GM12873 (cell line): Measurements from ENCODE around the gene RIPK1.

ENCODE experiments used
- TF ChIP-seq, protein P1 (sequence below): IDR thresholded peaks from 2 replicates; pipeline ENCODE4 v1.5.1; 2012; ENCODE audit warnings: low read depth, mild to moderate bottlenecking, moderate library complexity, low read length, control low read depth; ENCODE audit not compliant: insufficient read depth; ENCODE audit errors: missing control alignments

RIPK1 gene

DNA sequence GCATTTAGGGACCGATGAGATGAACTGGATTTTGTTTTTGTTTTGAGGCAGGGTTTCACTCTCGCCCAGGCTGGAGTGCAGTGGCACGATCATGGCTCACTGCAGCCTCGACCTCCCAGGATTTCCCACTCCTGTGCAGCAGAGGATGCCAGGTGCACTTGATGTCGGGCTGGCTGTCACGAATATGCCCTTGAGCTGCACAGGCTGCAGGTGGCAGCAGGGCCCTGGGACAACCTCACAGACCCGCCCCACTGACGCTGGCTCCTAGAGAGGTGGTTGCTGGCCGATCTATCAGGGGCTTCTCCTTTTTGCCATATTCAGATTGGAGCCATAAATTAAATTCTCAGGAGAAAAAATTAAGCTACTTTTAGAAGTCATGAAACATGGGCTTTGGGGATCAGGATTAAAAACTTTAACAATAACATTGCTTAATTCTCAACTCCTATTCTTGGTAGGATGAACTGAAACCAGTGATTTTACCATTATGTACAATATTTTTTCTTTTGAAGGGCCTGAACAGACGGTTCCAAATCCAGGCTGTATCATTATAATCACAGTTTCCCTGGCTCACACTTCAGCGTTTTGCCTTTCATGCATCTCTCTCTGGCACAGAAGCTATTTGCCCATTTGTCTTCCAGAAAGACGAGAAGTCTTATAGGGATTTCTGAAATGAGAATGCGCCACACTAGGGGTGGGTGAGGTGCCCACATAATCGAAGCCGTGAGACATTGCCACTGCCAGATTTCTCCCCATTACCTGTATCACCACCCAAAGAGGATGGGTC lies 36.2 kb upstream of the RIPK1 start:
- TF ChIP-seq, protein P1, sequence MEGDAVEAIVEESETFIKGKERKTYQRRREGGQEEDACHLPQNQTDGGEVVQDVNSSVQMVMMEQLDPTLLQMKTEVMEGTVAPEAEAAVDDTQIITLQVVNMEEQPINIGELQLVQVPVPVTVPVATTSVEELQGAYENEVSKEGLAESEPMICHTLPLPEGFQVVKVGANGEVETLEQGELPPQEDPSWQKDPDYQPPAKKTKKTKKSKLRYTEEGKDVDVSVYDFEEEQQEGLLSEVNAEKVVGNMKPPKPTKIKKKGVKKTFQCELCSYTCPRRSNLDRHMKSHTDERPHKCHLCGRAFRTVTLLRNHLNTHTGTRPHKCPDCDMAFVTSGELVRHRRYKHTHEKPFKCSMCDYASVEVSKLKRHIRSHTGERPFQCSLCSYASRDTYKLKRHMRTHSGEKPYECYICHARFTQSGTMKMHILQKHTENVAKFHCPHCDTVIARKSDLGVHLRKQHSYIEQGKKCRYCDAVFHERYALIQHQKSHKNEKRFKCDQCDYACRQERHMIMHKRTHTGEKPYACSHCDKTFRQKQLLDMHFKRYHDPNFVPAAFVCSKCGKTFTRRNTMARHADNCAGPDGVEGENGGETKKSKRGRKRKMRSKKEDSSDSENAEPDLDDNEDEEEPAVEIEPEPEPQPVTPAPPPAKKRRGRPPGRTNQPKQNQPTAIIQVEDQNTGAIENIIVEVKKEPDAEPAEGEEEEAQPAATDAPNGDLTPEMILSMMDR: peak; percentile 34

DNA sequence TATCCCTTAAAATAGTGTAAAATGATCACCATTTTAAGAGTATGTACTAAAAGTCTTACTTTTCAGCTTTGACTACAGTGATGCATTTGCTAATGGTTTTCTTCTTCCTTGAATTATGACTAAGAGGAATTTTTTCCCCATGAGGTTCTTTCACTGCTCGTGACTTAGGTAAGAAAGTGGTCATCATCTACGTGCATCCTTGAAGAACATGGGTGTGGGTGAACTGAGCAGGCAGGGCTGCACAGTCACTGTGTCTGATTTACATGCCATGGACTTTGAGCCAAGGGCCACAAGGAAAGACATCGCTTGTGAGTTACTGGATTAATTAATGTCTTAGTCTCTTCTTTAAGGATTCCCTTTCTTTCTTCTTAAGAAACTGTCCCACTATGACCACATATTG lies 35.3 kb upstream of the RIPK1 start:
- TF ChIP-seq, protein P1: no peak

DNA sequence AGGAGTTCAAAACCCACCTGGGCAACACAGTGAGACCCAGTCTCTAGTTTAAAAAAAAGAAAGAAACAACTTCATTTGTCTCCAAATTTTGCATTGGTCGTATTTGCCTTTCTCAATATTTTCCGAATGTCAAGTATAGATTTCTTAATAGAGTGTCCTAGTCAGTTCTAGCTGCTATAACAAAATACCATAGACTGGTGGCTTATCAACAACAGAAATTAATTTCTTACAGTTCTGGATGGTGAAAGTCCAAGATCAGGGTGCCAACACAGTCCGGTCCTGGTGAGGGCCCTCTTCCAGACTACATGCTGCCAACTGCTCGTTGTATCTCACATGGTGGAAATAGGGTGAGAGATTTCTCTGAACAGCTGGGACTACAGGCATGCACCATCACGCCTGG lies 34.6 kb upstream of the RIPK1 start:
- TF ChIP-seq, protein P1: no peak

DNA sequence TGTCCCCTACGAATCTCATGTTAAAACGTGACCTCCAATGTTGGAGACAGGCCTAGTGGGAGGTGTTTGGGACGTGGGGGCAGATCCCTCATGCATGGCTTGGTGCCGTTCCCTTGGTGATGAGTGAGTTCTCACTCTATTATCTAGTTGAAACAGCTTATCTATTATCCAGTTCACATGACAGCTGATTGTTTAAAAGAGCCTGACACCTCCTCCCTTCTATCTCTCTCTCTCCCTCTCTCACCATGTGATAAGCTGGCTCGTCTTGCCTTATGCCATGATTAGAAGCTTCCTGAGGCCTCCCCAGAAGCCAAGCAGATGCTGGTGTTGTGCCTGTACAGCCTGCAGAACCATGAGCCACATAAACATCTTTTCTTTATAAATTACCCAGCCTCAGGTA lies 32.9 kb upstream of the RIPK1 start:
- TF ChIP-seq, protein P1: no peak

DNA sequence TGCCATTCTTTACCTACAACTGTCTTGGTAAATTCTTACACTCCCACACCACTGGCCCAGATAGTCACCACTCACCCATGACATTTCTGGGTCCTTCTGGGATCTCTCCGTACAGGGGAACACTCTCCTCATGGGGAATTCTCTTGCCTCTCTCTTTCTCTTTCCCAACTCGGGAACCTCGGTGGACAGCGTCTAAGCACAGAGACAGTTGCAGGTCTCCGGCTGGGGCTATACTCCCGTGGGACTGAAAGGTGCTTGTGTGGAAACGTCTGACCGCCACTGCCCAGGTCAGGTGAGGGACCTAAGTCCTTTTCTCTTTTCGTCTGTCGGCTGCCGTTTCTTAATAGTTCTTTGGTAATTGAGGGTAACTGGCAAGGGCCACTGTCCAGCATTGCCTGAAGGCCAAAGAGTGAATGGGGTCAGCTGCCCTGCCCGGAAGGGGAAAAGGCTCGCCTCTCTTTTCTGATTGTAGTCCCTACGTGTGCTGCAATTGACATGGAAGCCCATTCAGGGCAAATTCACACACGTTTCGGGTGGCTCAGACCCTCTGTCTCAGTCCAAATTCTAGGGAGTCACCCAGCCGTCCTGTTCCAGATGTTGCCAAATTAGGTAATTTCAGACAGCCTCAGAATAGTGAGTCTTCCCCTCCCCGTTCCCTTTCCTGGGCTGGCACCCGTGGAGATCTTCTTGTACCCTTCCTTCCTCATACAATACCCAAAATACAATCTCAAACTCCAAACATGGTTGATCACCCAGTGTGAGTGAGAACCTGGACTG lies 31.2 kb upstream of the RIPK1 start:
- TF ChIP-seq, protein P1: no peak

DNA sequence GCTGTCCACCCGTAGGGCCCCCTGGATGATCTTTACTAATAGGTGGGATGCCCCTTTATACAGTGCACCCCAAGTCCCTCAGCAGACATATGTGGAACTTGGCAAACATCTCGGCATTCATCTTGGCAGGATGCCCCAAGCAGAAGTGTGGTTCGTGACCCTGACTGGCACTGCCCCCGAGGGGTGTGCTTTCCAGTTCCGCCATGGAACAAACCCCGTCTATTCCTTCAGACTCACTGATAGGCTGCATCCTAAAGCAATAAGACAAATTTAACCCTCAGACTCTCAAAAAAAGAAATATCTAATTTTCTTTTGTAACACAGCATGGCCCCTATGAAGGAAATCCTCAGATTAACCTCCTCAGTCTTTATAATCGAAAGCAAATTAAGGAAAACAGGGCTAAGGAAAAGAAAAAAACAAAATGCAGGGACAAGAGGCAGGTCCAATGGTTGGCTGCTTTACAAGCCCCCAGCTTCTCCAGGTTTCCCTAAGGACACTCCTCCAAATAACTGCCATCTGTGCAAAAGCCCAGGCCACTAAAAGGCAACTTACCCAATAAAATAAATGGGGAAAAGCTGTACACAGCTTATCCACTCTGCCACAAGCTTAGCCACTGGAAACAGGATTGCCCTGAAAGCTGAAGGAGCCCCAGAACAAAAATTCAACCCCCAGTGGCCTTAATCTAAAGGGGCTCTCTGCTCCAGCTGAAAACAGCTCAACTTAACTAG lies 30.5 kb upstream of the RIPK1 start:
- TF ChIP-seq, protein P1: no peak

DNA sequence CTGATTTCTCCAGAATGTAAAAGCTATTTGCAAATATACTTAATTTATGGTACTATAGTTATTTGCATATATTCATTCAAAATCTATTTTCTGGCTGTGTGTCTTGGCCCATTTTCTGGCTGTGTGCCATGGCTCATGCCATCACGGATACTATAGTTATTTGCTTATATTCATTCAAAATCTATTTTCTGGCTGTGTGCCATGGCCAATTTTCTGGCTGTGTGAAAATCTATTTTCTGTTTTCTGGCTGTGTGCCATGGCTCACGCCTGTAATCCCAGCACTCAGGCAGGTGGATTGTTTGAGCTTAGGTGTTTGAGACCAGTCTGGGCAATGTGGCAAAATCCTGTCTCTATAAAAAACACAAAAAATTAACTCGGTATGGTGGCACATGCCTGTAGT lies 28.9 kb upstream of the RIPK1 start:
- TF ChIP-seq, protein P1: no peak
